DMS 273 treated with DMSO at 0.1 percent for 48 hours (cell line): ENCODE results near the gene ALOX12B.
"Not testable (repeated sequence)": the region's sequence is repeated elsewhere in the genome, so short reads cannot be mapped to it uniquely, and the experiment has no call there.

Experiments
- DNase-seq: peaks from one replicate; lab custom pipeline; 2025; lab: John Stamatoyannopoulos, UW

ALOX12B gene

GRCh38 chr17:8118769-8119580 lies 31.5 kb upstream of the ALOX12B start:
- DNase-seq = peak; percentile 76

- no peak for DNase-seq
Observed at GRCh38 chr17:8117980-8118768, 30.7 kb upstream of the ALOX12B start, which contains the start of gene ALOXE3. ALOXE3 (minus strand) TSS chr17:8118514; CDS start chr17:8117990, 524 bp downstream.

- no peak for DNase-seq
Observed at GRCh38 chr17:8117367-8117979, 30.0 kb upstream of the ALOX12B start.

DNA sequence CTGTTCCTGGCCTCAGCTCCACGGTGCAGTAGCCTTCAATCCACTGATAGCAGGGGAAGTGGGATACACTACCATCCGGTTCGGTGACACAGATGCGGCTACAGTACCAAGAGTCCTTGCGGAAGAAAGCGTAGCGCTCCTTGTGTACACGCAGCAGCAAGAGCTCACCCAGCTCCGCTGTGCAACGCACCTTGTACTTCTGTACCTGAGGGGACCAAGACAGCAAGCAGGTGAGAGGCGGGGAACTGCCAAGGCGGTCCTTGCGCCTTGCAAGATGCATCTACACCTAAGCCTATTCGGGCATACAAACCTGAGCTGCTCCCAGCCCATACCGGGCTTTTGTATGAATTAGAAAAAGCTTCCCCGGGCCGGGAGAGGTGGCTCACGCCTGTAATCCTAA lies 29.3 kb upstream of the ALOX12B start:
- no peak for DNase-seq

DNA sequence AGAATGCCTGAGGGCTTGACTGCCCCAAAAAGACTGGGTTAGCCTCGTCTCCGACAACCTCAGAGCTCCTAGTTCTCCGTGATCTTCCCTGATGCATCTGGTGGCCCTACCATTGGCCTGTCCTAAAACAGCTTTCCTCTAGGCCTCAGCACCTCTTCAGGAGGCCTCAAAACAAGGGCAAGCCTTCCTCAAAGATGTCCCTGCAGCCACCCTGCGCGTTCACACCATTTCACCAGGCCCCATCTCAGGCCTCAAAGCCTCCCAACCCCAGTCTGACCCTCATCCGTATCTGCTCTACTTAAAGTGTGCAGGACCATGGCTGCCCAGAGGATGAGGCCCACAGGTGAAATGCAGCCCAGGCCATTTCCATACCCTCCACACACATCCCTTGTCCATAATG lies 23.4 kb upstream of the ALOX12B start:
- no peak for DNase-seq

DNA sequence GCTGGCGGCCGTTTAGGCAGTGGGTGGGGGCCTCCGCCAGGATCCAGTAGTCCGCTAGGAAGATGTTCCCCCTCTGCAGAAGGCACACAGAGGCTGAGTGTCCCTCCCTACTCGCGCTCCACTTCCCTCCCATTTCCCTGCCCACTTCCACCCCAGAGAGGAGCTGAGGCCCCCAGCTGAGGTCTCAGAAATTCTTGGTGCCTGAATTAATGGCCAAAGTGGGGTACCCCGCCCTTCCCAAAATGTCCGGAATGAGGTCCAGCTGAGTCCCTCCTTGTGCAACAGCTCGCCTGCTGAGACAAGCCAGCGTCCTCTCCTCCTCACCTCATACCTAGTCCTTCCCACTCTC lies 22.9 kb upstream of the ALOX12B start:
- no peak for DNase-seq

GRCh38 chr17:8109661-8110455 lies 22.3 kb upstream of the ALOX12B start:
- no peak for DNase-seq

- no peak for DNase-seq
Observed at GRCh38 chr17:8108972-8109660, 21.6 kb upstream of the ALOX12B start.

GRCh38 chr17:8106980-8107379 lies 19.5 kb upstream of the ALOX12B start:
- DNase-seq = not testable (repeated sequence)

DNA sequence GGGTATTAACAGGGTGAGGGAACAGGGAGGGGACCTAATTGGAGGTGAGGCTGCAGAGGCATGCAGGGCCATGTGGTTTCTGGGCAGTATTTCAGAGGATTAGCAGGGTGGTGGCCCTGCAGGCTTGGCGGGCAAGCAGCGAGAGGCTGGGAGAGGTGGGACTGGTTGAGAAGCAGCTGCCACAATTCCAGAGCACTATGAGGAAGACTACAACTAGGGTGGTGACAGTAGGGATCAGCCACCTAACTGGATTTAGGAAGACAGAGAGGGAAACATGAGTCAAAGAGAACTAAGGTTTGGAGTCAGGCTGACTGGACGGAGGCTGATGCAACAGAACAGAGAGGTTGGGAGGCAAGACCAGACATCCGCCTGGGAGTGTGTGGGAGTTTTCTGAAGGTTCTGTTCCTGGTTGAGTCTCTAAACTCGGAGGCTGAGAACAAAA lies 18.5 kb upstream of the ALOX12B start:
- DNase-seq = no peak

DNA sequence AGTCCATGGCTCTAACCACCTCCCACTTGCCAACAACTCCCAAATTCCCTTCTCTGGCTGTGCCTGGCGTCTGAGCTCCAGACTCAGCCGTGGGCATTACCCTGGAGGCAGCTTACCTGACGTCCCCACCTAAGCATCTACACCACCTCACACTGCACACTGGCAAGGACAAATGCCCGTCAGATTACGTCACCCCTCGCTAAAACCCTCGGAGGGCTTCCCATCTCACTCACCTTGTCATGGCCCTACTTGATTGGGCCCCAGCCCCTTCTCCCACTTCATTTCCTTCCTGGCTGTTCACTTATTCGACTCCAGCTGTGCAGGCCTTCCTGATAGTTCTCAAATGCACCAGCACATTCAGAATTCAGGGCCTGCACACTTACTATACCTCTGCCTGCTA lies 17.4 kb upstream of the ALOX12B start:
- no peak for DNase-seq

DNA sequence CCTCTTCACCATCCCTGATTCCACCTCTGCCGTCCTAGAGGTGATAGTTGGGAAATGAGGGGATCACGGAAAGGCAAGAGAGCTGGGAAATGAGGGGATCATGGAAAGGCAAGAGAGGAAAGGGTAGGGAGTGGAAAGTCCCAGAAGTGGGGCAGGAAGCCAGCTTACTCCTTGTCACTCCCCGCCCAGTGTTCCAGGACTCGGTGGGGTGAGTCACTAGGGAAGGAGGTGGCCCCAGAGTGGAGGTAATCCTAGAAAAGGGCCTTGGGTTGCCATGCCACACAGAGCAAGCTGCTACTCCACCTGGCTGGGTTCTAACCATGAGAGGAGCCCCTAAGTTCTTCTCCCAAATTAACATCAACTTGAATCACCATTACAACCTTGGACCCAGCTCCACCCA lies 16.0 kb upstream of the ALOX12B start:
- DNase-seq = no peak

DNA sequence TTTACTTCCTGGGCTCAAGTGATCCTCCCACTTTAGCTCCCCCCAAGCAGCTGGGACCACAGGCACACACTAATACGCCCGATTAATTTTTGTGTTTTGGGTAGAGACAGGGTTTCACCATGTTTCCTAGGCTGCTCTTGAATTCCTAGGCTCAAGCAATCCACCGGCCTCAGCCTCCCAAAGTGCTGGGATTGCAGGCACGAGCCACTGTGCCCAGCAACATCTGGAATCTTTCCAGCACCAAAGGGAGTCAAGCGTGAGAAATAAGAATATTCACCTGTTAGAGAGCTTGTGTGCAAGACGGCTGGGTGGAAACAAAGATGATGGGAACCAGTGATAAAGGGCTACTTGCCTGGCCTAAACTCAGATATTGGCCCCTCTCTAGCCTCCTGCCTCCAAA lies 14.2 kb upstream of the ALOX12B start:
- no peak for DNase-seq

GRCh38 chr17:8100763-8101162 lies 13.2 kb upstream of the ALOX12B start:
- DNase-seq = no peak

GRCh38 chr17:8100111-8100510 lies 12.6 kb upstream of the ALOX12B start:
- no peak for DNase-seq

DNA sequence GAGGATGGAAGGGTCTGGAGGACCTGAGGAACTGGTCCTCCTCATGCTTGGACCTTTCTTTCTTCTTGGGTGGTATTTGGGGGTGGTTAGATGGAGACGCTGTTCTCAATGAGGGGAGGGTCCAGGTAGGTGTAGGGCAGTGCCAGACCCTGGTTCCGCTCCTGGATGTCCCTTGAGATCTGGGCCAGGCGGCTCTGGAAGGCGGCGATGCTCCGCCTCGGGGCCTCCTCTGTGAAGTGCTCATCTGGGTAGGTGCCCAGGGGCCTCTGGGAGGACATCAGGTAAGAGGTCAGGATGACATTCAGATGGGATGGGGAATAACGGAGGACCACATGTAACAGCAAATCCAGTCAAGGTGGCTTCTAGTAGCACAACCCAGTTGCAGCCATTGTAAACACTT lies 9.0 kb upstream of the ALOX12B start:
- DNase-seq = no peak

DNA sequence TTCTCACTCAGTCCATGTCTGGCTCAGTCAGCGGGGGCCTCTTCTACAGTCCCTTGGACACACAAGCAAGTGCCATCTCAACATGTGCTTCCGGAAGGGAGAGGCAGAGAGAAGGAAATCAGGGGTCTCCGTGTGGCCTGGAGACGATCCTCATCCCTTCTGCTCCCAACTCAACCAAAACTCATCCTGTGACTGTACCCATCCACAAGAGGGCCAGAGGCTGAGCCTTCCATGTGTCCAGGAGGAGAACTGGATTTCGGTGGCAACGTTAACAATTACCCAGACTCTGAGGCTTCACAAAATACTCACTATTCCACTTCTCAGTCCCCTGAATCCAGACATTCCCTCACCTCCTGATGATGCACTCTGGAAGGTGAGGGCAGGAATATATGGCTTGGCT lies 7.8 kb upstream of the ALOX12B start:
- no peak for DNase-seq

- no peak for DNase-seq
Observed at GRCh38 chr17:8091033-8091687, 3.6 kb upstream of the ALOX12B start.

DNA sequence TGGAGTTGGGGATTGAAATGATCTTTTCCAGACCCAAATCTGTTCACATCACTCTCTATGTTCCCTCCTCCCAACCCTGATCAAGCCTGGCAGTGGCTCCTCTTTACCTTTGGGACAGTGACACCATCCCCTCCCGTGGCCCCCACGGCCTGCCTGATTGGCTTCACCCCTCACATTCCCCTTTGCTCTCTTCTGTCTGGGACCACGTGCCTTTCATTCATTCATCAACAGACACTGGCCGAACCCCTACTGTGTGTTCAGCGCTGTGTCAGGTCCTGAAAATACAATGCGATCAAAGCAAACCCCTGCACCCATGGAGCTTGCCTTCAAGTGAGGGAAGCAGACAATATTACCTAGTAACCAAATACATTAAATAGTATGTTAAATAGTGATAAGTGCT lies 2.2 kb upstream of the ALOX12B start:
- no peak for DNase-seq

- DNase-seq = no peak
Observed at GRCh38 chr17:8087952-8088230, 375 bp upstream of the ALOX12B start.

DNA sequence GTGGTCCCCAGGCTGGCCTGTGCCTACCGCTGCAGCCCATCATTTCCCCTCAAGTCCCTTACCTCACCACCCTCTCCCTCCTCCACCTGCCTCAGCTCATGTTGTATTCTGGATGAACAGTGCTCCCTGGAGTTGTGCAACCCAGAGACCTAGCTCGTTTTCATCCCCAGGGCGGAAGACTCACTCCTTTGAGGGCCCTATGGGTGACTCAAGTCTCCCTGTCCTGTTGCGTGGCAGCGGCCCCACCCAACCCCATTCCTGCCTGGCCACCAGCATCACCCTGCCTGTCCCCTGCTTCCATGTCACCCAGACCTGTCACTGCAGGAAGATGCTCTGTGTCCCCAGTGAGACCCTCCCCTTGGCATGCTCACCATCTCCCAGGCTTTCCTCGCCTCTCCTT lies 3.3 kb downstream of the ALOX12B start:
- DNase-seq = no peak
